Esophagus squamous epithelium (tissue), 5 donors: ENCODE data around the gene HYCC1. TPM values are rescaled to one million over a fixed set of nuclear protein-coding genes. Genes with fewer than 3 reads are reported as not detected.

Source experiments
- DNase-seq: peaks from one replicate; lab custom pipeline; 2025; lab: John Stamatoyannopoulos, UW
- H3K27ac ChIP-seq, 4 donors: fragments of 200-600 bp; sonication (generic); one replicate each; pipeline ENCODE4 v1.5.1; 2016 to 2019; ENCODE audit warnings: mild to moderate bottlenecking in 1 of 4
- H3K27me3 ChIP-seq, 4 donors: fragments of 200-600 bp; sonication (generic); 1 replicate in 3 of 4; 2 replicates in 1 of 4; pipeline versions ENCODE4 v1.5.1 to v1.6.0; 2017 to 2021; ENCODE audit warnings: antibody characterized with exemption in 1 of 4
- H3K36me3 ChIP-seq, 3 donors: fragments of 200-600 bp; sonication (generic); one replicate each; pipeline ENCODE4 v1.5.1; 2016 to 2019
- H3K4me1 ChIP-seq, 3 donors: fragments of 200-600 bp; sonication (generic); one replicate each; pipeline ENCODE4 v1.5.1; 2017 to 2019
- H3K4me3 ChIP-seq, 4 donors: fragments of 200-600 bp; sonication (generic); 1 replicate in 3 of 4; 2 replicates in 1 of 4; pipeline ENCODE4 v1.5.1; 2016 to 2019; ENCODE audit warnings: mild to moderate bottlenecking in 2 of 4, moderate library complexity in 1 of 4
- H3K9me3 ChIP-seq, 3 donors: fragments of 200-600 bp; sonication (generic); one replicate each; pipeline ENCODE4 v1.5.1; 2016 to 2019
- CTCF ChIP-seq, 6 experiments: fragments of 450-650 bp in 4 of 6; fragments of 200-600 bp in 2 of 6; sonication (generic) in 2 of 6; IDR thresholded peaks; one replicate each; pipeline ENCODE4 v1.5.1; 2016 to 2019; ENCODE audit warnings: antibody characterized with exemption in 6 of 6, mild to moderate bottlenecking in 4 of 6, moderate library complexity in 4 of 6
- POLR2A ChIP-seq, 4 donors: fragments of 450-650 bp; IDR thresholded peaks; one replicate each; pipeline ENCODE4 v1.6.1; 2017; ENCODE audit warnings: antibody characterized with exemption in 4 of 4, mild to moderate bottlenecking in 4 of 4, moderate library complexity in 3 of 4
- WGBS, 2 donors: methylation state at CpG; one replicate each; pipeline ENCODE4 v1.1.5; 2018; 5-methylcytosine and 5-hydroxymethylcytosine counted together
- intact Hi-C: fragments of 100-400 bp; cut with DNase I; formaldehyde crosslinking; loops from one replicate; pipeline ENCODE4 v1.15.0; 2022
- total RNA-seq, 4 donors: library from RNA; depleted of rRNA; stranded (reverse); fragments of >200 nt; gene quantifications; one replicate each; pipeline ENCODE4 v1.1.0, GENCODE V29; 2016
- donor health status: DM: yes; HTN: yes; CAD: no.

HYCC1 gene
- total RNA-seq: 10 to 100 TPM; 19.8 to 51.2 (median 34.1) TPM

DNA sequence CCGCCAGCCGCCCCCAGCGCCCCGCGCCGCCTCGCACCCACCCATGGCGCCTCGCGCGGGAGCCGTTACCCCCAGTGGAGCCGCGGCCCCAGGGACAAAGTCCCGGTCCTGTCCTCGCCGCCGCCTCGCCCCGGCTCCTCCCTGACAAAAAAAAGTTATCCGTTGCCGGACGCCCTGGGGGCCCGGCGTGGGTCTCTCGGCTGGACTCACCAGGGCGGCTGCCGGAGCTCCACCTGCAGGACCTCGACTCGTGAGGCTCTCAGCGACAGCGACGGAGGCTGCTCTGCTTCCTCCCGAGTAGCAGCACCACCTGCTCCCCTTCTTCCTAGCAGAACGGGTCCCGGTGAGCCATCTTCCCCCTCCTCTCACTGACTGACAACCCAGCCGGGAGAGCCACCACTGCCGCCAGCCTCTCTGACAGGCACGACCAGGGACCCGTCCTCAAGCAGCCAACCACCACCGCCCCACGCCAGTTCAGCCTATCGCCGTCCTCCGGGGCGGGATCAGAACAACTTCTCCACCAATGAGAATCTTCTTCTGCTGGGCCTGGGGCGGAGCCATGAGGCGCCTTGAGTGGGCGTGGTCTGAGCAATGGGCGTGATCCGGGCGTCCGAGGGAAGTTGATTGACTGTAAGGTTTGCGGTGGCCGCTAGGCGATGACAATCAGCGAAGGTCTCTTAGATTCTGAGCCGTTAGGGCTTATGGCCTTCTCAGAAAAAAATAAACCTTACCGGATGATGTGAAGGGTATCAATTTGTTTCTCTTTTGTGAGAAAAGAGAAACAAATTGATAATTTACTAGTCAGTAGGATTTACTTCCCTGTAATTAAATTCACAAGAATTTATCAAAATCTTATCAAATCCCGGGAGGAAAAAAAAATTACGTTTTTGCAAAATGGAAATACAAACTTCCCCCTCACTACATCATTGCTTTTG lies at the start of gene HYCC1:
Gene HYCC1, minus strand, starts transcription at position 416 of the 935 bp plus-strand sequence. CDS start 23,019 bp downstream, outside the sequence.
- Histone ChIP-seq H3K27ac (peak within 1 kb of the TSS; percentile 85 to 96 (median 88)), H3K4me3 (peak within 1 kb of the TSS; percentile 83 to 99 (median 91)), H3K9me3 (no peaks in the 10 kb centered on the region), H3K27me3 (no peaks in the 10 kb centered on the region), H3K4me1 (peaks cover 17 to 48% (median 21%) of the 10 kb centered on the region in 3 donors), H3K36me3 (no peaks in the 10 kb centered on the region)
- peak; percentile 95 for DNase-seq
- TF ChIP-seq POLR2A (IDR thresholded peaks at IDR 0.05): peak in 3 of 4 donors; percentile 90 to 100 (median 99)
- TF ChIP-seq CTCF (IDR thresholded peaks at IDR 0.05): peak in 5 of 6 experiments; percentile 58 to 86 (median 77)
- WGBS, 2 donors: 6 to 9% methylated on average over 6 to 14 of the region's 61 CpGs
- intact Hi-C loops: loop anchor here (10.0 kb wide), 1 partner anchor 159 kb away; no protein-coding TSS in a partner anchor

- DNase-seq: no peak
- TF ChIP-seq CTCF (IDR thresholded peaks at IDR 0.05): no peak
- no peak for TF ChIP-seq POLR2A (IDR thresholded peaks at IDR 0.05)
- no peaks in the 10 kb centered on the region for H3K9me3 ChIP-seq
- no peaks in the 10 kb centered on the region for H3K36me3 ChIP-seq
- 66 to 69% methylated on average over 5 to 7 of the region's 7 CpGs for WGBS, 2 donors
- H3K27me3 ChIP-seq: no peaks in the 10 kb centered on the region
- H3K27ac ChIP-seq: no peak overlapping the region
- intact Hi-C loops: loop anchor here (10.0 kb wide), 1 partner anchor 338 kb away; the partner anchor contains the start of gene IL6
- H3K4me1 ChIP-seq: peaks cover 0 to 8% (median 0%) of the 10 kb centered on the region in 3 donors
- no peak overlapping the region for H3K4me3 ChIP-seq
Observed at GRCh38 chr7:23062452-23062851, 48.5 kb upstream of the HYCC1 start.

DNA sequence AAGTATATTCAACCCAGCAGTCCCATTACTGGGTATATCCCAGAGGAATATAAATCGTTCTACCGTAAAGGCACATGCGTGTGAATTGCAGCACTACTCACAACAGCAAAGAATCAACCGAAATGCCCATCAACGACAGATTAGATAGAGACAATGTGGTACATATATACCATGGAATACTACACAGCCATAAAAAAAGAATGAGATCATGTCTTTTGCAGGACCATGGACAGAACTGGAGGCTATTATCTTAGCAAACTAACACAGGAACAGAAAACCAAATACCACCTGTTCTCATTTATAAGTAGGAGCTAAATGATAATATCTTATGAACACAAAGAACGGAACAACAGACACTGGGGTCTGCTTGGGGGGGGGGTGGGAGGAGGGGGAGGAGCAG lies 47.4 kb upstream of the HYCC1 start:
- Histone ChIP-seq H3K4me1 (peaks cover 0 to 8% (median 0%) of the 10 kb centered on the region in 3 donors), H3K9me3 (no peaks in the 10 kb centered on the region), H3K27me3 (no peaks in the 10 kb centered on the region), H3K4me3 (no peak overlapping the region), H3K36me3 (no peaks in the 10 kb centered on the region), H3K27ac (no peak overlapping the region)
- WGBS, 2 donors: 92 to 95% methylated on average over 5 to 6 of the region's 6 CpGs
- intact Hi-C loops: loop anchor here (10.0 kb wide), 1 partner anchor 337 kb away; the partner anchor contains the start of gene IL6
- DNase-seq: no peak
- no peak for TF ChIP-seq CTCF (IDR thresholded peaks at IDR 0.05)
- TF ChIP-seq POLR2A (IDR thresholded peaks at IDR 0.05): no peak

- Histone ChIP-seq H3K9me3 (no peaks in the 10 kb centered on the region), H3K36me3 (no peaks in the 10 kb centered on the region), H3K27ac (no peak overlapping the region), H3K4me1 (peaks cover 0 to 8% (median 0%) of the 10 kb centered on the region in 3 donors), H3K4me3 (no peak overlapping the region), H3K27me3 (no peaks in the 10 kb centered on the region)
- TF ChIP-seq CTCF (IDR thresholded peaks at IDR 0.05): no peak
- no peak for DNase-seq
- intact Hi-C loops: no loop called here
- 51 to 55% methylated on average over 6 of the region's 6 CpGs for WGBS, 2 donors
Observed at GRCh38 chr7:23058408-23059096, 44.6 kb upstream of the HYCC1 start.
